Activated CD4-positive, CD25-positive, alpha-beta regulatory T cell treated with anti-CD3 and anti-CD28 coated beads, Interleukin-2, amount 50 U/mL, for 72 hours (primary cell): ENCODE data around the gene TJAP1.
A peak's percentile ranks its signal among the peaks of the same experiment; 100 is the strongest.
"Not testable (repeated sequence)": the region's sequence is repeated elsewhere in the genome, so short reads cannot be mapped to it uniquely, and the experiment has no call there.

Experiments used
- DNase-seq: peaks from one replicate; pipeline ENCODE4 v3.0.0; 2021

The TJAP1 gene

GRCh38 chr6:43454290-43454695 is 23.1 kb upstream of the TJAP1 start:
- no peak for DNase-seq

GRCh38 chr6:43454696-43455530 is 22.5 kb upstream of the TJAP1 start:
- peak; percentile 79 for DNase-seq

GRCh38 chr6:43455531-43456428 is 21.6 kb upstream of the TJAP1 start, which contains the start of gene DLK2:
TSS of gene DLK2 (minus strand) at chr6:43455548. CDS start at chr6:43454825, 723 bp downstream.
- peak; percentile 57 for DNase-seq

- no peak for DNase-seq
Observed at GRCh38 chr6:43457643-43458042, 19.7 kb upstream of the TJAP1 start.

- DNase-seq, result not testable (repeated sequence)
Observed at GRCh38 chr6:43458154-43458553, 19.2 kb upstream of the TJAP1 start.

GRCh38 chr6:43459535-43459934 is 17.8 kb upstream of the TJAP1 start:
- DNase-seq, result no peak

- no peak for DNase-seq
Observed at GRCh38 chr6:43460032-43460431, 17.3 kb upstream of the TJAP1 start.

GRCh38 chr6:43461936-43462335 is 15.4 kb upstream of the TJAP1 start:
- no peak for DNase-seq

- no peak for DNase-seq
Observed at GRCh38 chr6:43464337-43464736, 13.0 kb upstream of the TJAP1 start.

GRCh38 chr6:43465948-43466347 is 11.4 kb upstream of the TJAP1 start:
- no peak for DNase-seq

- not testable (repeated sequence) for DNase-seq
Observed at GRCh38 chr6:43467265-43467664, 10.1 kb upstream of the TJAP1 start.

- DNase-seq, result no peak
Observed at GRCh38 chr6:43467752-43468151, 9.6 kb upstream of the TJAP1 start.

GRCh38 chr6:43468240-43468639 is 9.1 kb upstream of the TJAP1 start:
- no peak for DNase-seq

GRCh38 chr6:43468748-43469681 is 8.4 kb upstream of the TJAP1 start:
- no peak for DNase-seq

- DNase-seq, result no peak
Observed at GRCh38 chr6:43469947-43470346, 7.4 kb upstream of the TJAP1 start.

GRCh38 chr6:43471399-43471798 is 6.0 kb upstream of the TJAP1 start:
- DNase-seq, result no peak

- DNase-seq, result no peak
Observed at GRCh38 chr6:43472515-43472914, 4.9 kb upstream of the TJAP1 start.

- no peak for DNase-seq
Observed at GRCh38 chr6:43475516-43475915, 1.9 kb upstream of the TJAP1 start.

GRCh38 chr6:43476746-43477145 is 624 bp upstream of the TJAP1 start:
- DNase-seq, result no peak

- DNase-seq, result no peak
Observed at GRCh38 chr6:43478008-43478372, 620 bp downstream of the TJAP1 start.

- DNase-seq, result no peak
Observed at GRCh38 chr6:43481075-43481474, 3.7 kb downstream of the TJAP1 start.

GRCh38 chr6:43481591-43482236 is 4.3 kb downstream of the TJAP1 start:
- no peak for DNase-seq
